Measurements from ENCODE around the gene SLC6A19. TPM values are rescaled to one million over a fixed set of nuclear protein-coding genes. Genes with fewer than 3 reads are reported as not detected.

Gene SLC6A19
- total and polyA plus RNA-seq, 2 of the 13 experiments (the other 11 are each of a cell fraction or from before 2014, with no cell fraction given), result 0.02 TPM; not detected in 1

GRCh38 chr5:1175801-1176472 is 25.5 kb upstream of the SLC6A19 start:
- ChIA-PET POLR2A (no interaction called here), CTCF (ENCODE audit: low intra/inter-chr PET ratio, low total read pairs) (no interaction called here)
- BruUV-seq (replicated peaks), result no TSS peak
- in situ Hi-C loops (cut with HindIII; ENCODE audit: extremely low pct_ligation_motif_present, low pct_unique_long_range_greater_than_20kb) (loop anchor here (10.0 kb wide), 1 partner anchor 469 kb away; no protein-coding TSS in a partner anchor), intact Hi-C loops (cut with micrococcal nuclease; ENCODE audit: unreplicated experiment) (no loop called here)
- peaks cover 55% of the 10 kb centered on the region for H3K4me1 ChIP-seq (ENCODE audit: insufficient read depth, low read length)
- FAIRE-seq (no peak), ATAC-seq (no peak), DNase-seq (ENCODE audit: low spot score) (no peak)
- TF ChIP-seq NRL (CRISPR knock-in tag; IDR thresholded peaks at IDR 0.05; ENCODE audit: borderline replicate concordance), result peak; percentile 43; the same call in 1 of the 2 replicates
- TF ChIP-seq ZNF30 (CRISPR knock-in tag; IDR thresholded peaks at IDR 0.05), result no peak
- TF ChIP-seq CREBL2 (CRISPR knock-in tag; IDR thresholded peaks at IDR 0.05; ENCODE audit: borderline replicate concordance), result no peak
- TF ChIP-seq ZNF280B (CRISPR knock-in tag; IDR thresholded peaks at IDR 0.05; ENCODE audit: borderline replicate concordance), result no peak
- H3K4me2 ChIP-seq (ENCODE audit: low read depth, low read length), result no peak overlapping the region
- H4K20me1 ChIP-seq (ENCODE audit: insufficient read depth, low read length), result no peaks in the 10 kb centered on the region
- H3K36me3 ChIP-seq (replicated peaks in 1 of 2; ENCODE audit: control insufficient read depth in 1 of 2, insufficient read depth in 2 of 2, low read length in 2 of 2), result no peaks in the 10 kb centered on the region
- no peak overlapping the region for H2AFZ ChIP-seq (ENCODE audit: low read length)
- H3K9me3 ChIP-seq (ENCODE audit: low read length), result no peaks in the 10 kb centered on the region
- WGBS (ENCODE audit: low lambda C conversion rate), result 85% methylated on average over 12 of the region's 26 CpGs
- no peak overlapping the region for H3K27ac ChIP-seq (ENCODE audit: extremely low read length, insufficient read depth, low read length)
- peaks cover 0 to 6% of the 10 kb centered on the region in 2 experiments; a peak in 2 of 5 replicates for H3K27me3 ChIP-seq (ENCODE audit: control insufficient read depth in 1 of 2, insufficient read depth in 2 of 2, low read length in 2 of 2)
- no peak overlapping the region for H3K4me3 ChIP-seq (replicated peaks in 1 of 3; ENCODE audit: insufficient read depth in 1 of 3, low read depth in 2 of 3, low read length in 3 of 3)
- H3K9ac ChIP-seq (ENCODE audit: insufficient read depth, low read depth, low read length), result no peak overlapping the region
- H3K79me2 ChIP-seq (ENCODE audit: insufficient read depth, low read length), result no peaks in the 10 kb centered on the region

Data from HepG2 (cell line).